Measurements from ENCODE around the gene KLHL6. TPM values are rescaled to one million over a fixed set of nuclear protein-coding genes. Genes with fewer than 3 reads are reported as not detected.

The KLHL6 gene
- total RNA-seq, 1 experiment from 2014 or later, result 0.03 TPM

- POLR2A ChIA-PET, result interaction anchor here (0.7 kb wide), 1 partner anchor 281 kb away, joined by 6 read pairs; the partner anchor contains the start of gene B3GNT5
- CTCF ChIA-PET, result no interaction called here
- DNase-seq (ENCODE audit: low read depth, low spot score) (peak; percentile 30), ATAC-seq (peak; percentile 87)
- BruUV-seq (replicated peaks), result no TSS peak
- intact Hi-C loops (cut with micrococcal nuclease; ENCODE audit: unreplicated experiment), result no loop called here
- H3K36me3 ChIP-seq (ENCODE audit: control insufficient read depth, insufficient read depth, low read length), result no peaks in the 10 kb centered on the region
- no peaks in the 10 kb centered on the region for H3K4me1 ChIP-seq (ENCODE audit: control insufficient read depth, insufficient read depth, low read length)
- H3K9me3 ChIP-seq (ENCODE audit: control insufficient read depth, insufficient read depth, low read depth, low read length), result no peaks in the 10 kb centered on the region
- H3K4me3 ChIP-seq (ENCODE audit: low read depth in 2 of 2, low read length in 2 of 2), result no peak overlapping the region
- H3K27ac ChIP-seq (ENCODE audit: low read length), result no peak overlapping the region
- in situ Hi-C loops (cut with HindIII; ENCODE audit: low pct_unique_long_range_greater_than_20kb, low sequenced_read_pairs), result no loop called here
- no peaks in the 10 kb centered on the region for H3K27me3 ChIP-seq (ENCODE audit: control insufficient read depth, insufficient read depth, low read length)
- no peak for TF ChIP-seq CTCF (IDR thresholded peaks at IDR 0.05)
- TF ChIP-seq SIN3A (IDR thresholded peaks at IDR 0.05; ENCODE audit: borderline replicate concordance, insufficient read depth, low read depth, low read length), result no peak
- TF ChIP-seq REST (IDR thresholded peaks at IDR 0.05; ENCODE audit: insufficient read depth in 1 of 2, low read depth in 2 of 2, low read length in 1 of 2), result no peak
- no peak for TF ChIP-seq TCF7L2 (IDR thresholded peaks at IDR 0.05; ENCODE audit: low read depth, low read length)
- TF ChIP-seq POLR2AphosphoS5 (IDR thresholded peaks at IDR 0.05; ENCODE audit: low read depth, low read length), result no peak
These were observed 21.3 kb downstream of the KLHL6 start for GRCh38 chr3:183534249-183534648.

DNA sequence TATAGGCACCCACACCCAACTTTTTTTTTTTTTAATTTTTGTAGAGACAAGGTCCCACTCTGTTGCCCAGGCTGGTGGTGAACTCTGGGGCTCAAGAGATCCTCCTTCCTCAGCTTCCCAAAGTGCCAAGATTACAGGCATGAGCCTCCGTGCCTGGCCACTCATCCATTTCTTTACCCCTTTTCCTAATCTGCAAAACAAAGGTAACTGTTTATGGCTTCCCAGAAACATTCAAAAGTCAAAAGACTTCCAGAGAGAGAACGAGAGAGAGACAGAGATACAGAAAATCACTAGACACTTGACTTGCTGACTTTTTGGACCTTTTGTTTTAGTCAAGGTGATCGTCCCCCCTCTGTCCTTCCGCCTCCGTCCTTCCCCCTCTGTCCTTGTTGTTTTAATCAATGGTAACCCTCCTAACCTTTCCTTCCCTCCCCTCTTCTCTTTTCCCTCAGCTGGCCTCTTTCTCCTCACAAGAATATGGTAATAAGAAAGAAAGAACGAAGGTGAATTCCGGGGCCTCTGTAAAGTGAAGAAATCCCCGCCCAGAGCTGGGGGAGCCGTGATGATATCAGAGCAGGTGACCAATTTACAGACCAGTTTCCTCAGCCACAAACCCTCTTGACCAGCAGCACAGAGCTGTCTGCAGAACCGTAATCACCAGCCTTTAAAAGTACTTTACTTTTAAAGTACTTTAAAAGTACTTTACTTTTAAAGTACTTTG, 21.9 kb downstream of the KLHL6 start:
- no peaks in the 10 kb centered on the region for H3K4me1 ChIP-seq (ENCODE audit: control insufficient read depth, insufficient read depth, low read length)
- no peaks in the 10 kb centered on the region for H3K27me3 ChIP-seq (ENCODE audit: control insufficient read depth, insufficient read depth, low read length)
- H3K4me3 ChIP-seq (ENCODE audit: low read depth in 2 of 2, low read length in 2 of 2), result no peak overlapping the region; a peak in 1 of 4 replicates
- TF ChIP-seq TCF7L2 (IDR thresholded peaks at IDR 0.05; ENCODE audit: low read depth, low read length) (no peak), SIN3A (IDR thresholded peaks at IDR 0.05; ENCODE audit: borderline replicate concordance, insufficient read depth, low read depth, low read length) (no peak), REST (IDR thresholded peaks at IDR 0.05; ENCODE audit: insufficient read depth in 1 of 2, low read depth in 2 of 2, low read length in 1 of 2) (no peak), POLR2AphosphoS5 (IDR thresholded peaks at IDR 0.05; ENCODE audit: low read depth, low read length) (no peak), CTCF (IDR thresholded peaks at IDR 0.05) (no peak)
- no peaks in the 10 kb centered on the region for H3K9me3 ChIP-seq (ENCODE audit: control insufficient read depth, insufficient read depth, low read depth, low read length)
- no peaks in the 10 kb centered on the region for H3K36me3 ChIP-seq (ENCODE audit: control insufficient read depth, insufficient read depth, low read length)
- no TSS peak for BruUV-seq (replicated peaks)
- in situ Hi-C loops (cut with HindIII; ENCODE audit: low pct_unique_long_range_greater_than_20kb, low sequenced_read_pairs), result no loop called here
- no peak for DNase-seq (ENCODE audit: low read depth, low spot score)
- 0 out of 2 replicates have a peak, but pooled peaks have one; percentile 38 for ATAC-seq
- no peak overlapping the region for H3K27ac ChIP-seq (ENCODE audit: low read length)
- intact Hi-C loops (cut with micrococcal nuclease; ENCODE audit: unreplicated experiment), result no loop called here
- POLR2A ChIA-PET, result interaction anchor here (0.7 kb wide), 1 partner anchor 281 kb away, joined by 6 read pairs; the partner anchor contains the start of gene B3GNT5
- CTCF ChIA-PET, result no interaction called here
